ENCODE results near the gene SMPD4. TPM values are rescaled to one million over a fixed set of nuclear protein-coding genes. Genes with fewer than 3 reads are reported as not detected.
"Not testable (repeated sequence)": the region's sequence is repeated elsewhere in the genome, so short reads cannot be mapped to it uniquely, and the experiment has no call there.

Gene SMPD4
- total and polyA plus RNA-seq, 2 of the 13 experiments (the other 11 are each of a cell fraction or from before 2014, with no cell fraction given): 63.2 to 70.5 TPM

DNA sequence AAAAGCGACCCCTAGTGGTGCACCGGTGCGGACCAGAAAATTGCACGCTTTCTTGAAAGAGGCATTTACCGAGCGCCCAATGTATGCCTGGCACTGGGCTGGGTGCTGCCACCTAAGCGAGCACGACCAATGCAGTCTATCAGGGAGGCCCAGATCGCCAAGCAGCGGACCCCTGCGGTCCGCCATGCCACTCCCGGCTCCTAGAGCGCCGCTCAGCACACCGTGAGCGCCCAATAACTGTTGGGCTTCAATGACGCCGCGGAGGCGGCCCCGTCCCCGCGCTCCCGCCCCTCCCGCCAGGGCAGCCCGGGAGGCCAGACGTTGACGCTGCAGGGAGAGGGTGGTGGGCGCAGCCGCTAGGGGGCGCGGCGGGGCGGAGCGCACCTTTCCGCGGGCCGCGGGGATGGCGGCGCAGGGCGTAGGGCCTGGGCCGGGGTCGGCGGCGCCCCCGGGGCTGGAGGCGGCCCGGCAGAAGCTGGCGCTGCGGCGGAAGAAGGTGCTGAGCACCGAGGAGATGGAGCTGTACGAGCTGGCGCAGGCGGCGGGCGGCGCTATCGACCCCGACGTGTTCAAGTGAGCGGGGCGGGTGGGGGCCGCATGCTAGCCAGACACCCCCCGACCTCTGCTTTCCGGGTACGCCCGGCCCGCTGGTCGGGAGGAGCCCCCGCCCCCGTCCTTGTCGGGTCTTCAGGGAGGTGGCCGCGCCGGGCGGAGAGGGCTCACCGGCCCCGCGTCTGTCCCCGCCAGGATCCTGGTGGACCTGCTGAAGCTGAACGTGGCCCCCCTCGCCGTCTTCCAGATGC, 679 bp upstream of the SMPD4 start, which contains the start of gene MZT2B (continued):
- TF ChIP-seq, protein P1, sequence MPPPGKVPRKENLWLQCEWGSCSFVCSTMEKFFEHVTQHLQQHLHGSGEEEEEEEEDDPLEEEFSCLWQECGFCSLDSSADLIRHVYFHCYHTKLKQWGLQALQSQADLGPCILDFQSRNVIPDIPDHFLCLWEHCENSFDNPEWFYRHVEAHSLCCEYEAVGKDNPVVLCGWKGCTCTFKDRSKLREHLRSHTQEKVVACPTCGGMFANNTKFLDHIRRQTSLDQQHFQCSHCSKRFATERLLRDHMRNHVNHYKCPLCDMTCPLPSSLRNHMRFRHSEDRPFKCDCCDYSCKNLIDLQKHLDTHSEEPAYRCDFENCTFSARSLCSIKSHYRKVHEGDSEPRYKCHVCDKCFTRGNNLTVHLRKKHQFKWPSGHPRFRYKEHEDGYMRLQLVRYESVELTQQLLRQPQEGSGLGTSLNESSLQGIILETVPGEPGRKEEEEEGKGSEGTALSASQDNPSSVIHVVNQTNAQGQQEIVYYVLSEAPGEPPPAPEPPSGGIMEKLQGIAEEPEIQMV (CRISPR knock-in tag; IDR thresholded peaks at IDR 0.05; ENCODE audit: low read depth): peak; percentile 70; the same call in 1 of the 2 replicates
- not testable (repeated sequence) for TF ChIP-seq NR2F6, NONO (IDR thresholded peaks at IDR 0.05)
- peak; percentile 61; the same call in 1 of the 2 replicates for TF ChIP-seq NR2F6 (CRISPR knock-in tag; IDR thresholded peaks at IDR 0.05)
- TF ChIP-seq ZNF878 (CRISPR knock-in tag; IDR thresholded peaks at IDR 0.05): 0 out of 2 replicates have a peak, but pooled peaks have one; percentile 39
- TF ChIP-seq SP4 (CRISPR knock-in tag; IDR thresholded peaks at IDR 0.05): peak; percentile 74
- TF ChIP-seq ZMYM3 (CRISPR knock-in tag; IDR thresholded peaks at IDR 0.05): peak; percentile 49; the same call in 1 of the 2 replicates
- peak; percentile 58 for TF ChIP-seq ZNF768 (CRISPR knock-in tag; IDR thresholded peaks at IDR 0.05)
- TF ChIP-seq ZFP82 (CRISPR knock-in tag; IDR thresholded peaks at IDR 0.05; ENCODE audit: borderline replicate concordance): peak; percentile 73; the same call in 1 of the 2 replicates
- TF ChIP-seq, protein P2, sequence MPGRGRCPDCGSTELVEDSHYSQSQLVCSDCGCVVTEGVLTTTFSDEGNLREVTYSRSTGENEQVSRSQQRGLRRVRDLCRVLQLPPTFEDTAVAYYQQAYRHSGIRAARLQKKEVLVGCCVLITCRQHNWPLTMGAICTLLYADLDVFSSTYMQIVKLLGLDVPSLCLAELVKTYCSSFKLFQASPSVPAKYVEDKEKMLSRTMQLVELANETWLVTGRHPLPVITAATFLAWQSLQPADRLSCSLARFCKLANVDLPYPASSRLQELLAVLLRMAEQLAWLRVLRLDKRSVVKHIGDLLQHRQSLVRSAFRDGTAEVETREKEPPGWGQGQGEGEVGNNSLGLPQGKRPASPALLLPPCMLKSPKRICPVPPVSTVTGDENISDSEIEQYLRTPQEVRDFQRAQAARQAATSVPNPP (CRISPR knock-in tag; IDR thresholded peaks at IDR 0.05): 0 out of 2 replicates have a peak, but pooled peaks have one; percentile 57
- TF ChIP-seq ZNF891 (CRISPR knock-in tag; IDR thresholded peaks at IDR 0.05): peak; percentile 15; the same call in 1 of the 2 replicates
- 0 out of 2 replicates have a peak, but pooled peaks have one; percentile 4 for TF ChIP-seq HDAC2 (CRISPR knock-in tag; IDR thresholded peaks at IDR 0.05)
- 0 out of 2 replicates have a peak, but pooled peaks have one; percentile 1 for TF ChIP-seq ARNTL (CRISPR knock-in tag; IDR thresholded peaks at IDR 0.05)
- TF ChIP-seq HOXA5 (CRISPR knock-in tag; IDR thresholded peaks at IDR 0.05): peak; percentile 25; the same call in 1 of the 2 replicates
- peak; percentile 85 for TF ChIP-seq DMAP1 (CRISPR knock-in tag; IDR thresholded peaks at IDR 0.05)
- TF ChIP-seq, protein P3, sequence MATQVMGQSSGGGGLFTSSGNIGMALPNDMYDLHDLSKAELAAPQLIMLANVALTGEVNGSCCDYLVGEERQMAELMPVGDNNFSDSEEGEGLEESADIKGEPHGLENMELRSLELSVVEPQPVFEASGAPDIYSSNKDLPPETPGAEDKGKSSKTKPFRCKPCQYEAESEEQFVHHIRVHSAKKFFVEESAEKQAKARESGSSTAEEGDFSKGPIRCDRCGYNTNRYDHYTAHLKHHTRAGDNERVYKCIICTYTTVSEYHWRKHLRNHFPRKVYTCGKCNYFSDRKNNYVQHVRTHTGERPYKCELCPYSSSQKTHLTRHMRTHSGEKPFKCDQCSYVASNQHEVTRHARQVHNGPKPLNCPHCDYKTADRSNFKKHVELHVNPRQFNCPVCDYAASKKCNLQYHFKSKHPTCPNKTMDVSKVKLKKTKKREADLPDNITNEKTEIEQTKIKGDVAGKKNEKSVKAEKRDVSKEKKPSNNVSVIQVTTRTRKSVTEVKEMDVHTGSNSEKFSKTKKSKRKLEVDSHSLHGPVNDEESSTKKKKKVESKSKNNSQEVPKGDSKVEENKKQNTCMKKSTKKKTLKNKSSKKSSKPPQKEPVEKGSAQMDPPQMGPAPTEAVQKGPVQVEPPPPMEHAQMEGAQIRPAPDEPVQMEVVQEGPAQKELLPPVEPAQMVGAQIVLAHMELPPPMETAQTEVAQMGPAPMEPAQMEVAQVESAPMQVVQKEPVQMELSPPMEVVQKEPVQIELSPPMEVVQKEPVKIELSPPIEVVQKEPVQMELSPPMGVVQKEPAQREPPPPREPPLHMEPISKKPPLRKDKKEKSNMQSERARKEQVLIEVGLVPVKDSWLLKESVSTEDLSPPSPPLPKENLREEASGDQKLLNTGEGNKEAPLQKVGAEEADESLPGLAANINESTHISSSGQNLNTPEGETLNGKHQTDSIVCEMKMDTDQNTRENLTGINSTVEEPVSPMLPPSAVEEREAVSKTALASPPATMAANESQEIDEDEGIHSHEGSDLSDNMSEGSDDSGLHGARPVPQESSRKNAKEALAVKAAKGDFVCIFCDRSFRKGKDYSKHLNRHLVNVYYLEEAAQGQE (IDR thresholded peaks at IDR 0.05; ENCODE audit: borderline replicate concordance in 1 of 2, low read depth in 1 of 2, low read length in 2 of 2): 0 out of 4 replicates have a peak, but pooled peaks of 1 of the 2 experiments have one; percentile 28
- TF ChIP-seq, protein P4, sequence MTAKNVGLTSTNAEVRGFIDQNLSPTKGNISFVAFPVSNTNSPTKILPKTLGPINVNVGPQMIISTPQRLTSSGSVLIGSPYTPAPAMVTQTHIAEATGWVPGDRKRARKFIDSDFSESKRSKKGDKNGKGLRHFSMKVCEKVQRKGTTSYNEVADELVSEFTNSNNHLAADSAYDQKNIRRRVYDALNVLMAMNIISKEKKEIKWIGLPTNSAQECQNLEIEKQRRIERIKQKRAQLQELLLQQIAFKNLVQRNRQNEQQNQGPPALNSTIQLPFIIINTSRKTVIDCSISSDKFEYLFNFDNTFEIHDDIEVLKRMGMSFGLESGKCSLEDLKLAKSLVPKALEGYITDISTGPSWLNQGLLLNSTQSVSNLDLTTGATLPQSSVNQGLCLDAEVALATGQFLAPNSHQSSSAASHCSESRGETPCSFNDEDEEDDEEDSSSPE (CRISPR knock-in tag; IDR thresholded peaks at IDR 0.05): peak; percentile 26; the same call in 1 of the 2 replicates
- peak; percentile 58; the same call in 1 of the 2 replicates for TF ChIP-seq NONO (CRISPR knock-in tag; conservative IDR thresholded peaks at IDR 0.05)
- 0 out of 2 replicates have a peak, but pooled peaks have one; percentile 41 for TF ChIP-seq ZSCAN25 (CRISPR knock-in tag; IDR thresholded peaks at IDR 0.05)
- peak; percentile 61; the same call in 1 of the 2 replicates for TF ChIP-seq ZBTB7B (CRISPR knock-in tag; IDR thresholded peaks at IDR 0.05)
- TF ChIP-seq SRY (CRISPR knock-in tag; IDR thresholded peaks at IDR 0.05): peak; percentile 31; the same call in 1 of the 2 replicates
- peak; percentile 74; the same call in 1 of the 2 replicates for TF ChIP-seq EEA1 (CRISPR knock-in tag; IDR thresholded peaks at IDR 0.05; ENCODE audit: borderline replicate concordance)
- TF ChIP-seq YY1 (IDR thresholded peaks at IDR 0.05; ENCODE audit: insufficient read depth, insufficient replicate concordance, low read depth, low read length): peak; percentile 86

Measured in HepG2 (cell line).